ENCODE measurements around the gene STRAP.
"Not testable (repeated sequence)": the region's sequence is repeated elsewhere in the genome, so short reads cannot be mapped to it uniquely, and the experiment has no call there.

The STRAP gene

DNA sequence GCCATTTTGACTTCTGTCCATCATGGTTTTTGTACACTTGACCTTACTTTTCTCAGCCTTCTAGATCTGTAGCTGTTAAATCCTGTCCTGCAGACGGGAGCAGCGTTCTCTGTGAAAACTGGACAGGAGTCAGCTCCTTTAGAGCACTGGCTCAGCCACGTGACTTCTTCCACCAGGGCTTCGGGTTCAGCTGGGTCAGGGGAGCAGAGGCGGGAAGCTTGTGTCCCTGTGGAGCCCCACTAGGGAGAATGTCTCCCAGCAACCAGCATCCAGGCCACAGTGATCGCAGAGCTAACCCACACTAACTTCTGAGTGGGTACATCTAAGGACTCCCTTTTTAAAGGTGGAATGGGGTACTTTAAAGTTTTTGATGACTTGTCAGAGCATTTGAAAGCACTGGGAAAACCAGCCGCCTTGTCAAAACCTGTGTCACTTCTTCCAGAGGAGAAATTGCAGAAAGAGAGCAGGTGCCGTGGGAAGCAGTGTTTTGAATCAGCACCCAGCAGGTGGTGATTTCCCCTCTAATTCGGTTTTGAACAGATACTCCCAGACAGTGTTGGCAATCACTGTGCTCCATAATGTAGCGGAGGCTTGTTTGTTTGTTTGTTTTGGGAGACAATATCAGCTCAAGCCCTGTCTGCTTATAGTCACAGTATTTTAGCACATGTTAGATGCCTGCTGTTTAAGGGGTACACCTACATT is 46.8 kb downstream of the STRAP start:
- DNase-seq, result no peak

DNA sequence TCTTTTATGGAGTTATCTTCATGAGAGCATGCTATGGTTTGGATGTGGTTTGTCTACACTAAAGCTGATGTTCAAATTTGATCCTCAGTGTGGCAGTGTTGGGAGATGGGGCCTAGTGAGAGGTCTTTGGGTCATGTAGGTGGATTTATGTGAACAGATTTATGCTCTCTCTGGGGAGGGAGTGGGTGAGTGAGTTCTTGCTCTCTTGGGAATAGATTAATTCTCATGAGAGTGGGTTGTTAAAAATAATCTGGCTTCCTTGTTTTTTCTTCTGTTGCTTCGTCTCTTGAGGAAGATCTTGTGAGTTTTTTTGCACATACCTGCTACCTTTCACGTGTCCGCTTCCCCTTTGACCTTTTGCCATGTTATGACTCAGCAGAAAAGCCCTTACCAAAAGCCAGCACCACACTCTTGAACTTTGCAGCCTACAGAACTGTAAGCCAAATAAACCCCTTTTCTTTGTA is 49.4 kb downstream of the STRAP start:
- no peak for DNase-seq

DNA sequence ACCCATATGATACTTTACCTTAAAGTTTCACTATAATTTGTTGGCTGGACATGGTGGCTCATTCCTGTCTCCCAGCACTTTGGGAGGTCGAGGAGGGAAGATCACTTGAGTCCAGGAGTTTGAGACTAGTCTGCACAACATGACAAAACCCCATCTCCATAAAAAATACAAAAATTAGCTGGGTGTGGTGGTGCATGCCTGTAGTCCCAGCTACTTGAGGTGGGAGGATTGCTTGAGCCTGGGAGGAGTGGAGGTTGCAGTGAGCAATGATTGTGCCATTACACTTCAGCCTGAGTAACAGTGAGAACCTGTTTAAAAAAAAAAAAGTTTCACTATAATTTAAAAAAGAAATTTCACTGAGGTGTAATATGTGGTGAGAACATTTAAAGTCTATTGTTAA is 50.1 kb downstream of the STRAP start:
- no peak for DNase-seq

- DNase-seq, result no peak
These were observed 50.8 kb downstream of the STRAP start for GRCh38 chr12:15932971-15933370.

GRCh38 chr12:15933751-15934150 is 51.6 kb downstream of the STRAP start:
- DNase-seq, result no peak

- no peak for DNase-seq
These were observed 54.6 kb downstream of the STRAP start for GRCh38 chr12:15936751-15937150.

DNA sequence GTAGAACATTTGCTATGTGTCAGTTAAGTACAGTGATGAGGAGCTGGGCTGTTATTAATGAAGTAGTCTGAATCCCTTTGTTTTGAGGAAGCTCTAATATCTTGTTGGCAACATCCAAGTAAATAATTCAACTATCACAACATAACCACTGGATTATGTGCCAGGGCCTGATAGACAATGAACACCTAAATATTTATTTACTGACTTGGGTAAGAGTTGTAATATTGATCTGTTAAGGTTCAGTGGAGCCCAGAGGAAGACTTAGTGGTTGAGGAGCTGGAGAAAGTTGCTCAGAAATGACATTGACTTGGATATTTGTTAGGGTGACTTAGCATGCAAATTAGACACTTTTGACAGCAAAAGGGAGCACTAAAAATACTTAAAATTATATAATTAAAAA is 55.7 kb downstream of the STRAP start:
- no peak for DNase-seq

- DNase-seq, result no peak
These were observed 56.9 kb downstream of the STRAP start for GRCh38 chr12:15939111-15939510.

GRCh38 chr12:15942475-15942874 is 60.3 kb downstream of the STRAP start:
- DNase-seq, result no peak

DNA sequence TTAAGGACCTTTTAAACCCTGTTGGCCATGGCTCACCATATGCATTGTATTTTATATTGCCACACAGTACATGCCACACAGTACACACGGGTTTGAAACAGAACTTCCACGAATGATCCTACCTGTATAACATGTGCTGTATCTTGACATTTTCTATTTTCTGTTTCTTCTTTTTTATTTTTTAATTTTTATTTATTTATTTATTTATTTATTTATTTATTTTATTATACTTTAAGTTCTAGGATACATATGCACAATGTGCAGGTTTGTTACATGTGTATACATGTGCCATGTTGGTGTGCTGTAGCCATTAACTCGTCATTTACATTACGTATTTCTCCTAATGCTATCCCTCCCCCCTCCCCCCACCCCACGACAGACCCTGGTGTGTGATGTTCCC is 61.3 kb downstream of the STRAP start:
- not testable (repeated sequence) for DNase-seq

- not testable (repeated sequence) for DNase-seq
These were observed 66.3 kb downstream of the STRAP start for GRCh38 chr12:15948461-15948860.
